PC-3 (cell line): Measurements from ENCODE around the gene ABCA7. TPM values are rescaled to one million over a fixed set of nuclear protein-coding genes. Genes with fewer than 3 reads are reported as not detected.

ENCODE experiments used
- ATAC-seq: fragments of 200-7000 bp; cut with Tn5 transposase; 2 replicates; pipeline ENCODE4 v1.9.1; 2020; ENCODE audit warnings: mild to moderate bottlenecking, moderate library complexity
- BruUV-seq: library from RNA; stranded (reverse); fragments of 400-500 nt; replicated peaks from 2 replicates; lab custom pipeline; 2021; lab: Mats Ljungman, UMichigan
- CTCF ChIA-PET: fragments of 300-600 bp; sonication (Branson Sonifier 250); formaldehyde crosslinking; loops from one replicate; lab custom pipeline; 2022; ENCODE audit warnings: antibody characterized with exemption; lab: Charles Lee
- POLR2A ChIA-PET: fragments of 300-600 bp; sonication (Branson Sonifier 250); formaldehyde crosslinking; loops from one replicate; lab custom pipeline; 2022; ENCODE audit warnings: antibody characterized with exemption; ENCODE audit not compliant: unreplicated experiment; lab: Charles Lee
- DNase-seq: peaks from one replicate; pipeline ENCODE4 v3.0.0-alpha.2; 2015
- H2AFZ ChIP-seq: fragments of 300-600 bp; sonication (generic); 2 replicates; pipeline ENCODE4 v1.6.0; 2016; ENCODE audit warnings: antibody characterized with exemption, low read length
- H3F3A ChIP-seq: fragments of 300-600 bp; sonication (generic); one replicate; pipeline ENCODE4 v1.6.0; 2017; ENCODE audit warnings: antibody characterized with exemption, low read length, control low read depth, mild to moderate bottlenecking; ENCODE audit not compliant: unreplicated experiment
- H3K27ac ChIP-seq: fragments of 300-600 bp; sonication (generic); 2 replicates; pipeline ENCODE4 v1.5.1; 2016; ENCODE audit warnings: mild to moderate bottlenecking, low read length
- H3K27me3 ChIP-seq: fragments of 300-600 bp; sonication (generic); 2 replicates; pipeline ENCODE4 v1.6.1; 2016; ENCODE audit warnings: low read length, mixed read lengths
- H3K36me3 ChIP-seq: fragments of 300-600 bp; sonication (generic); 2 replicates; pipeline ENCODE4 v1.6.1; 2016; ENCODE audit warnings: low read depth, mixed run types, low read length, mixed read lengths
- H3K4me1 ChIP-seq: fragments of 300-600 bp; sonication (generic); 2 replicates; pipeline ENCODE4 v1.5.1; 2016; ENCODE audit warnings: low read length; ENCODE audit not compliant: insufficient read depth
- H3K4me2 ChIP-seq: fragments of 300-600 bp; sonication (generic); 2 replicates; pipeline ENCODE4 v1.6.0; 2016; ENCODE audit warnings: low read length
- H3K4me3 ChIP-seq: fragments of 300-600 bp; sonication (generic); 2 replicates; pipeline ENCODE4 v1.5.1; 2016; ENCODE audit warnings: mild to moderate bottlenecking, low read length, mixed read lengths
- H3K79me2 ChIP-seq: fragments of 300-600 bp; sonication (generic); 2 replicates; pipeline ENCODE4 v1.6.1; 2017; ENCODE audit warnings: low read length, mixed read lengths
- H3K9ac ChIP-seq: fragments of 300-600 bp; sonication (generic); 2 replicates; pipeline ENCODE4 v1.6.0; 2016; ENCODE audit warnings: mild to moderate bottlenecking, low read length
- H3K9me2 ChIP-seq: fragments of 300-600 bp; sonication (generic); replicated peaks from 2 replicates; pipeline ENCODE4 v1.6.1; 2016; ENCODE audit warnings: mixed run types, low read length, mixed read lengths
- H3K9me3 ChIP-seq: fragments of 300-600 bp; sonication (generic); 2 replicates; pipeline ENCODE4 v1.6.1; 2016; ENCODE audit warnings: low read length, mixed read lengths
- H4K20me1 ChIP-seq: fragments of 300-600 bp; sonication (generic); 2 replicates; pipeline ENCODE4 v1.6.1; 2016; ENCODE audit warnings: low read length, mixed read lengths
- CTCF ChIP-seq: fragments of 300-600 bp; sonication (generic); conservative IDR thresholded peaks from 2 replicates; pipeline ENCODE4 v1.5.1; 2017; ENCODE audit warnings: antibody characterized with exemption, low read depth, mild to moderate bottlenecking, low read length
- EZH2 ChIP-seq: fragments of 300-600 bp; sonication (generic); IDR thresholded peaks from one replicate; pipeline ENCODE4 v1.6.1; 2017; ENCODE audit warnings: antibody characterized with exemption, mild to moderate bottlenecking, low read length; ENCODE audit not compliant: unreplicated experiment
- EZH2phosphoT487 ChIP-seq: fragments of 300-600 bp; sonication (generic); IDR thresholded peaks from 2 replicates; pipeline ENCODE4 v1.6.1; 2018; ENCODE audit warnings: mild to moderate bottlenecking, antibody characterized with exemption, low read length, borderline replicate concordance
- intact Hi-C: fragments of 100-400 bp; cut with micrococcal nuclease; formaldehyde crosslinking; loops from 2 replicates; pipeline ENCODE4 v1.9.0; 2023
- total RNA-seq: library from RNA; depleted of rRNA; stranded (reverse); fragments of >200 nt; gene quantifications from 2 replicates; pipeline ENCODE4 v1.2.3, GENCODE V29; 2014

ABCA7 gene
- total RNA-seq, 1 experiment from 2014 or later: 27.3 TPM

DNA sequence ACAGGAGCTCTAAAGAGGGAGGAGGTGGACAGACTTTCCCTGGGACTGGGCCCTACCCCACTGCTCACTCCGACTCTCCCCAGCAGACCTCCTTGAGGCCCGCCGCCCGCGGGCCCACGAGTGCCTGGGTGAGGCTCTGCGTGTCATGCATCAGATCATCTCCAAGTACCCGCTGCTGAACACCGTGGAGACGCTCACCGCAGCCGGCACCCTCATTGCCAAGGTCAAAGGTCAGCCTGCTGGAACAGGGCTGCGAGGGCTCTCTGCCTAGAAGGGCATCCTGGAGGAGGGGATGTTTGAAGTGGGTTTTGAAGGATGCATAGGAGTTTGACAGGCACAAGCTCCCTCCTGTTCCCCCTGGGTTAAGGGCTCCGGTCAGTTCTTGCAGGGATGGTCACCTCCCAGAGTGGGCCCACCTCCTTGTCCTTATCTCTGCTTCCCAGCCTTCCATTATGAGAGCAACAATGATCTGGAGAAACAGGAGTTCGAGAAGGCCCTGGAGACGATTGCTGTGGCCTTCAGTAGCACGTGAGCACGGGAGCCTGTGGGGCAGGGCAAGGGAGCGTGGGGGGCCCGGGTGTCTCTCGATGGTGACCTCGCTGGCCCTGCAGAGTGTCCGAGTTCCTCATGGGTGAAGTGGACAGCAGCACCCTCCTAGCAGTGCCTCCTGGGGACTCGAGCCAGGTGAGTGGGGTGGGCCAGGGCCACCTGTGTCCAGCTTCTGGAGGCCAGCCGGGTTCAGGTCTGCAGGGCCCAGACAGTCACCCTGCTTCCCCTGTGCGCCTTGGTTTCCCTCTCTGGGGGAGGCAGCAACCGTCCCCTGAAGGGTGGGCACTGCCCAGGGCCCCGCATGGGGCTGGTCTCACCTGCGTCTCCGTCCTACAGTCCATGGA lies 33.4 kb downstream of the ABCA7 start:
- Histone ChIP-seq H3K9me3 (no peaks in the 10 kb centered on the region), H3K79me2 (0 out of 2 replicates have a peak, but pooled peaks cover 2% of the 10 kb centered on the region), H4K20me1 (no peaks in the 10 kb centered on the region), H3F3A (no peaks in the 10 kb centered on the region), H3K36me3 (no peaks in the 10 kb centered on the region), H3K27me3 (no peaks in the 10 kb centered on the region), H3K4me2 (no peak overlapping the region), H3K4me1 (no peaks in the 10 kb centered on the region; the same call in 1 of the 2 replicates), H3K9me2 (no peaks in the 10 kb centered on the region), H2AFZ (no peak overlapping the region), H3K4me3 (no peak overlapping the region), H3K9ac (no peak overlapping the region), H3K27ac (no peak overlapping the region)
- TF ChIP-seq CTCF (no peak), EZH2phosphoT487 (no peak), EZH2 (no peak)
- no peak for ATAC-seq
- CTCF ChIA-PET: no interaction called here
- POLR2A ChIA-PET: no interaction called here
- DNase-seq: no peak
- intact Hi-C loops: no loop called here
- BruUV-seq: no TSS peak

GRCh38 chr19:1073956-1074517 lies 34.1 kb downstream of the ABCA7 start:
- no TSS peak for BruUV-seq
- no peak overlapping the region for H3K9ac ChIP-seq
- no peaks in the 10 kb centered on the region for H3K79me2 ChIP-seq
- no peak overlapping the region for H3K27ac ChIP-seq
- H2AFZ ChIP-seq: no peak overlapping the region
- H3K36me3 ChIP-seq: no peaks in the 10 kb centered on the region
- DNase-seq: no peak
- no peaks in the 10 kb centered on the region for H3K27me3 ChIP-seq
- no peaks in the 10 kb centered on the region for H3K9me2 ChIP-seq
- no peak for ATAC-seq
- no peak for TF ChIP-seq EZH2
- ChIA-PET POLR2A (no interaction called here), CTCF (no interaction called here)
- H4K20me1 ChIP-seq: no peaks in the 10 kb centered on the region
- intact Hi-C loops: no loop called here
- H3K4me2 ChIP-seq: 0 out of 2 replicates have a peak overlapping the region, but pooled peaks have one; percentile 39
- no peaks in the 10 kb centered on the region for H3K9me3 ChIP-seq
- no peak overlapping the region for H3K4me3 ChIP-seq
- no peaks in the 10 kb centered on the region; the same call in 1 of the 2 replicates for H3K4me1 ChIP-seq
- no peaks in the 10 kb centered on the region for H3F3A ChIP-seq

DNA sequence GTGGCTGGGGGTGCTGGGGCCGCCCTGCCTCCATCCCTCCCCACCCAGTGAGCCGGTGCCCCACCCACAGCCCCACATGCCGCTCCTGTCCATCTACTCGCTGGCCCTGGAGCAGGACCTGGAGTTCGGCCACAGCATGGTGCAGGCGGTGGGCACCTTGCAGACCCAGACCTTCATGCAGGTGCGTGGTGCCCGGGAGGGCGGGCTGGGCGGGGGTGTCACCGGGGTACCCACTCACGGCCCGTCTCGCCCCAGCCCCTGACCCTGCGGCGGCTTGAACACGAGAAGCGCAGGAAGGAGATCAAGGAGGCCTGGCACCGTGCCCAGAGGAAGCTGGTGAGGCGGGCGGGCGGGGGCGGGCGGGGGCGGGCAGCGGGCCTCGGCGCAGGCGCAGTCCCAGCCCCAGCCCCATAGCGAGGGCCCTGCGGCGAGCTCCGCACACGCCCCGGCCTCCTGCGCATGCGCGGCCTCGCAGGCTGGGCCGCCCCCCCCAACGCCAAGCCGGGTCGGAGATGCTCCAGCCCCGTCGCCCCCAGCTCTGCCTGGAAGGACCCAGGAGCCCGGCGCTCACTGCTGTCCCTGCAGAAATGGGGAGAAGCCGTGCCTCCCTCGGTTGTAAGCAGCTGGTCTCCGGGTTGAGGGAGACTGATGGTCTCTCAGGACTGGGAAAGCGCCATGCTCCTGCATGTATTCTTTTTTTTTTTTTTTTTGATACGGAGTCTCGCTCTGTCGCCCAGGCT lies 34.8 kb downstream of the ABCA7 start:
- Histone ChIP-seq H3K36me3 (no peaks in the 10 kb centered on the region), H3K79me2 (no peaks in the 10 kb centered on the region), H3K4me1 (no peaks in the 10 kb centered on the region; the same call in 1 of the 2 replicates), H3K4me3 (peak overlapping the region; percentile 61), H2AFZ (peak overlapping the region; percentile 71; the same call in 1 of the 2 replicates), H3F3A (no peaks in the 10 kb centered on the region), H3K9me3 (no peaks in the 10 kb centered on the region), H3K9ac (peak overlapping the region; percentile 31; the same call in 1 of the 2 replicates), H3K27ac (no peak overlapping the region), H4K20me1 (no peaks in the 10 kb centered on the region), H3K4me2 (peak overlapping the region; percentile 83), H3K9me2 (no peaks in the 10 kb centered on the region), H3K27me3 (no peaks in the 10 kb centered on the region)
- intact Hi-C loops: no loop called here
- CTCF ChIA-PET: no interaction called here
- DNase-seq: peak; percentile 72
- peak; percentile 63 for ATAC-seq
- POLR2A ChIA-PET: interaction anchor here (0.5 kb wide), 1 partner anchor 26 kb away, joined by 4 read pairs; no protein-coding TSS in a partner anchor
- TF ChIP-seq EZH2phosphoT487: no peak
- no peak for TF ChIP-seq EZH2
- no peak for TF ChIP-seq CTCF
- BruUV-seq: no TSS peak
